ENCODE measurements around the gene NTF4. TPM values are rescaled to one million over a fixed set of nuclear protein-coding genes. Genes with fewer than 3 reads are reported as not detected.

The NTF4 gene
- total RNA-seq, 3 donors from 2014 or later = not detected

GRCh38 chr19:49094505-49095482 lies 30.2 kb upstream of the NTF4 start:
- DNase-seq (no peak), ATAC-seq (no peak)
- intact Hi-C loops (cut with DNase I, micrococcal nuclease) = loop anchor here (5.0 to 10.0 kb wide), 3 partner anchors 50 to 113 kb away; no protein-coding TSS in a partner anchor
- TF ChIP-seq CTCF (IDR thresholded peaks at IDR 0.05) = no peak
- no peaks in the 10 kb centered on the region for H3K4me1 ChIP-seq (ENCODE audit: low read depth)
- no peaks in the 10 kb centered on the region for H3K36me3 ChIP-seq (ENCODE audit: low read depth)
- H3K4me3 ChIP-seq = no peak overlapping the region
- no peaks in the 10 kb centered on the region for H3K9me3 ChIP-seq

GRCh38 chr19:49092686-49093085 lies 28.1 kb upstream of the NTF4 start:
- ATAC-seq (no peak), DNase-seq (no peak)
- no peaks in the 10 kb centered on the region for H3K9me3 ChIP-seq
- intact Hi-C loops (cut with DNase I, micrococcal nuclease) = loop anchor here (10.0 kb wide), 2 partner anchors 52 to 92 kb away; no protein-coding TSS in a partner anchor
- no peak overlapping the region for H3K4me3 ChIP-seq
- no peaks in the 10 kb centered on the region for H3K36me3 ChIP-seq (ENCODE audit: low read depth)
- TF ChIP-seq CTCF (IDR thresholded peaks at IDR 0.05) = no peak
- H3K4me1 ChIP-seq (ENCODE audit: low read depth) = peaks cover 3% of the 10 kb centered on the region

- peaks cover 14% of the 10 kb centered on the region for H3K4me1 ChIP-seq (ENCODE audit: low read depth)
- H3K9me3 ChIP-seq = no peaks in the 10 kb centered on the region
- no peak for TF ChIP-seq CTCF (IDR thresholded peaks at IDR 0.05)
- H3K36me3 ChIP-seq (ENCODE audit: low read depth) = no peaks in the 10 kb centered on the region
- no peak overlapping the region for H3K4me3 ChIP-seq
- DNase-seq (no peak), ATAC-seq (no peak)
- intact Hi-C loops (cut with DNase I, micrococcal nuclease) = loop anchor here (10.0 kb wide), 2 partner anchors 53 to 93 kb away; no protein-coding TSS in a partner anchor
These were observed 26.9 kb upstream of the NTF4 start for GRCh38 chr19:49091391-49092038.

- intact Hi-C loops (cut with DNase I, micrococcal nuclease) = no loop called here
- DNase-seq (no peak), ATAC-seq (no peak)
- H3K9me3 ChIP-seq = no peaks in the 10 kb centered on the region
- peak overlapping the region; percentile 76 for H3K4me3 ChIP-seq
- H3K4me1 ChIP-seq (ENCODE audit: low read depth) = peaks cover 17% of the 10 kb centered on the region
- no peak for TF ChIP-seq CTCF (IDR thresholded peaks at IDR 0.05)
- peaks cover 5% of the 10 kb centered on the region for H3K36me3 ChIP-seq (ENCODE audit: low read depth)
These were observed 21.7 kb upstream of the NTF4 start for GRCh38 chr19:49086296-49086695.

GRCh38 chr19:49085868-49086232 lies 21.2 kb upstream of the NTF4 start:
- H3K9me3 ChIP-seq = no peaks in the 10 kb centered on the region
- intact Hi-C loops (cut with DNase I, micrococcal nuclease) = no loop called here
- H3K4me1 ChIP-seq (ENCODE audit: low read depth) = peaks cover 17% of the 10 kb centered on the region
- TF ChIP-seq CTCF (IDR thresholded peaks at IDR 0.05) = no peak
- peak overlapping the region; percentile 76 for H3K4me3 ChIP-seq
- ATAC-seq (no peak), DNase-seq (no peak)
- peaks cover 5% of the 10 kb centered on the region for H3K36me3 ChIP-seq (ENCODE audit: low read depth)

All from mucosa of descending colon (tissue), 3 donors.